Measurements from ENCODE around the gene FADD.

FADD gene

GRCh38 chr11:70241709-70242108 lies 38.6 kb downstream of the FADD start:
- DNase-seq = no peak

- DNase-seq = no peak
These were observed 39.8 kb downstream of the FADD start for GRCh38 chr11:70242885-70243284.

- no peak for DNase-seq
These were observed 41.0 kb downstream of the FADD start for GRCh38 chr11:70243912-70244652.

GRCh38 chr11:70244698-70245097 lies 41.6 kb downstream of the FADD start:
- no peak for DNase-seq

GRCh38 chr11:70246196-70246595 lies 43.1 kb downstream of the FADD start:
- no peak for DNase-seq

GRCh38 chr11:70247042-70247709 lies 44.1 kb downstream of the FADD start:
- DNase-seq = no peak

GRCh38 chr11:70247710-70248072 lies 44.6 kb downstream of the FADD start:
- DNase-seq = no peak

GRCh38 chr11:70250876-70251658 lies 48.0 kb downstream of the FADD start:
- DNase-seq = no peak

GRCh38 chr11:70251659-70252321 lies 48.7 kb downstream of the FADD start:
- DNase-seq = no peak

GRCh38 chr11:70252844-70253243 lies 49.7 kb downstream of the FADD start:
- DNase-seq = no peak

GRCh38 chr11:70255477-70256116 lies 52.5 kb downstream of the FADD start:
- DNase-seq = no peak

Data from CD4-positive, alpha-beta T cell treated with Interleukin-6 for 4 hours (primary cell).